Measurements from ENCODE around the gene FAM219B.
"Not testable (repeated sequence)": the region's sequence is repeated elsewhere in the genome, so short reads cannot be mapped to it uniquely, and the experiment has no call there.

FAM219B gene

GRCh38 chr15:74904190-74904805 is 2.4 kb downstream of the FAM219B start:
- DNase-seq (ENCODE audit: low read depth in 1 of 2, low spot score in 1 of 2) = no peak

- no peak for DNase-seq (ENCODE audit: low read depth in 1 of 2, low spot score in 1 of 2)
Measured at GRCh38 chr15:74903676-74904075, 3.0 kb downstream of the FAM219B start.

- no peak for DNase-seq (ENCODE audit: low read depth in 1 of 2, low spot score in 1 of 2)
Measured at GRCh38 chr15:74902295-74903075, 4.2 kb downstream of the FAM219B start.

GRCh38 chr15:74901612-74902063 is 5.0 kb downstream of the FAM219B start:
- DNase-seq (ENCODE audit: low read depth in 1 of 2, low spot score in 1 of 2) = peak; percentile 16 to 26

GRCh38 chr15:74897300-74897701 is 9.3 kb downstream of the FAM219B start:
- DNase-seq (ENCODE audit: low read depth in 1 of 2, low spot score in 1 of 2) = no peak

GRCh38 chr15:74896316-74896715 is 10.3 kb downstream of the FAM219B start:
- DNase-seq (ENCODE audit: low read depth in 1 of 2, low spot score in 1 of 2) = no peak

GRCh38 chr15:74895830-74896229 is 10.8 kb downstream of the FAM219B start:
- no peak for DNase-seq (ENCODE audit: low read depth in 1 of 2, low spot score in 1 of 2)

- DNase-seq (ENCODE audit: low read depth in 1 of 2, low spot score in 1 of 2) = not testable (repeated sequence)
Measured at GRCh38 chr15:74894383-74894782, 12.3 kb downstream of the FAM219B start.

GRCh38 chr15:74893627-74894026 is 13.0 kb downstream of the FAM219B start:
- peak in 1 of 2 donors; percentile 6 for DNase-seq (ENCODE audit: low read depth in 1 of 2, low spot score in 1 of 2)

GRCh38 chr15:74892931-74893330 is 13.7 kb downstream of the FAM219B start:
- no peak for DNase-seq (ENCODE audit: low read depth in 1 of 2, low spot score in 1 of 2)

- no peak for DNase-seq (ENCODE audit: low read depth in 1 of 2, low spot score in 1 of 2)
Measured at GRCh38 chr15:74892313-74892712, 14.3 kb downstream of the FAM219B start.

- DNase-seq (ENCODE audit: low read depth in 1 of 2, low spot score in 1 of 2) = no peak
Measured at GRCh38 chr15:74891469-74891868, 15.2 kb downstream of the FAM219B start.

GRCh38 chr15:74890665-74890960 is 16.0 kb downstream of the FAM219B start:
- DNase-seq (ENCODE audit: low read depth in 1 of 2, low spot score in 1 of 2) = no peak

GRCh38 chr15:74889883-74890664 is 16.6 kb downstream of the FAM219B start, which contains the start of gene MPI:
TSS of gene MPI (plus strand) at chr15:74890042. CDS start at chr15:74890074, 32 bp downstream.
- DNase-seq (ENCODE audit: low read depth in 1 of 2, low spot score in 1 of 2) = peak; percentile 67 to 78

- no peak for DNase-seq (ENCODE audit: low read depth in 1 of 2, low spot score in 1 of 2)
Measured at GRCh38 chr15:74889390-74889882, 17.2 kb downstream of the FAM219B start.

GRCh38 chr15:74888716-74889115 is 17.9 kb downstream of the FAM219B start:
- DNase-seq (ENCODE audit: low read depth in 1 of 2, low spot score in 1 of 2) = no peak

- DNase-seq (ENCODE audit: low read depth in 1 of 2, low spot score in 1 of 2) = not testable (repeated sequence)
Measured at GRCh38 chr15:74887537-74888193, 19.0 kb downstream of the FAM219B start.

GRCh38 chr15:74885461-74885860 is 21.2 kb downstream of the FAM219B start:
- DNase-seq (ENCODE audit: low read depth in 1 of 2, low spot score in 1 of 2) = no peak

- DNase-seq (ENCODE audit: low read depth in 1 of 2, low spot score in 1 of 2) = no peak
Measured at GRCh38 chr15:74884428-74885223, 22.0 kb downstream of the FAM219B start.

GRCh38 chr15:74882528-74882927 is 24.1 kb downstream of the FAM219B start:
- DNase-seq (ENCODE audit: low read depth in 1 of 2, low spot score in 1 of 2) = no peak

Measured in stimulated activated CD4-positive, alpha-beta T cell treated with anti-CD3 and anti-CD28 coated beads, Interleukin-15, amount 100 ng/mL, for 1 hour (primary cell).